Heart left ventricle (tissue), 16 donors: ENCODE measurements around the gene DENND4C. TPM values are rescaled to one million over a fixed set of nuclear protein-coding genes. Genes with fewer than 3 reads are reported as not detected.

Source experiments
- ATAC-seq, 4 donors: fragments of 200-7000 bp; cut with Tn5 transposase; one replicate each; pipeline ENCODE4 v1.9.1; 2020 to 2022; ENCODE audit warnings: moderate library complexity in 4 of 4, mild to moderate bottlenecking in 3 of 4, moderate number of reproducible peaks in 1 of 4
- DNase-seq, 5 donors: peaks; one replicate each; pipeline ENCODE4 v3.0.0-alpha.2; 2020
- H3K27ac ChIP-seq, 12 donors: fragments of 200-600 bp; sonication (generic) in 4 of 12; one replicate each; pipeline versions ENCODE4 v1.5.0 to v1.8.0; 2016 to 2022; ENCODE audit warnings: mild to moderate bottlenecking in 2 of 12
- H3K27me3 ChIP-seq, 9 donors: fragments of 200-600 bp; sonication (generic) in 2 of 9; one replicate each; pipeline versions ENCODE4 v1.5.1 to v1.8.0; 2016 to 2022; ENCODE audit warnings: mild to moderate bottlenecking in 3 of 9
- H3K36me3 ChIP-seq, 9 donors: fragments of 200-600 bp; sonication (generic) in 2 of 9; one replicate each; pipeline versions ENCODE4 v1.5.0 to v1.8.0; 2018 to 2022; ENCODE audit warnings: mild to moderate bottlenecking in 2 of 9
- H3K4me1 ChIP-seq, 12 donors: fragments of 200-600 bp; sonication (generic) in 4 of 12; one replicate each; pipeline versions ENCODE4 v1.5.0 to v1.8.0; 2016 to 2022; ENCODE audit warnings: mild to moderate bottlenecking in 3 of 12
- H3K4me3 ChIP-seq, 12 donors: fragments of 200-600 bp; sonication (generic) in 4 of 12; one replicate each; pipeline versions ENCODE4 v1.5.0 to v1.8.0; 2017 to 2022; ENCODE audit warnings: mild to moderate bottlenecking in 9 of 12, moderate library complexity in 4 of 12
- H3K9me3 ChIP-seq, 12 donors: fragments of 200-600 bp; sonication (generic) in 4 of 12; one replicate each; pipeline versions ENCODE4 v1.5.0 to v1.8.0; 2016 to 2022; ENCODE audit warnings: mild to moderate bottlenecking in 1 of 12
- POLR2A ChIP-seq, 2 donors: fragments of 450-650 bp; IDR thresholded peaks; one replicate each; pipeline ENCODE4 v1.6.1; 2017; ENCODE audit warnings: antibody characterized with exemption in 2 of 2, mild to moderate bottlenecking in 2 of 2, moderate library complexity in 2 of 2
- WGBS, 4 donors: extraction: QIAGEN DNeasy Blood & Tissue Kit in 2 of 4; methylation state at CpG; one replicate each; pipeline versions ENCODE4 v1.1.5 to v1.1.7; 2013 to 2018; 5-methylcytosine and 5-hydroxymethylcytosine counted together
- intact Hi-C, 10 donors: fragments of 100-400 bp; cut with DNase I; formaldehyde crosslinking; loops; one replicate each; pipeline versions ENCODE4 v1.11.1 to v1.14.2; 2022
- polyA plus RNA-seq, 2 donors: library from polyadenylated mRNA; stranded (reverse); fragments of 200-250 nt; gene quantifications; one replicate each; pipeline ENCODE4 v1.2.3, GENCODE V29; 2013
- total RNA-seq, 9 donors: library from RNA; depleted of rRNA in 2 of 9; stranded (reverse); fragments of >200 nt in 2 of 9; fragmentation: NEBNext Ultra II Directional in 3 of 9; extraction: Animal tissue kit (Norgen Biotek cat#: 25700) in 3 of 9; gene quantifications; one replicate each; pipeline versions ENCODE4 v1.1.0 to v1.2.4, GENCODE V29; 2016 to 2023
- TF ChIP-seq, protein P1 (sequence below), 12 donors: fragments of 200-600 bp; sonication (generic) in 4 of 12; IDR thresholded peaks; one replicate each; pipeline versions ENCODE4 v1.5.0 to v1.8.0; 2018 to 2022; ENCODE audit warnings: antibody characterized with exemption in 12 of 12, mild to moderate bottlenecking in 5 of 12
- donor health status: ischemic (EF 13 %, LVEDD 7.1; RV severe dilation, severe dysfunction).
- donor health status: healthy with polysubstance abuse.
- donor health status: DM: no; HTN: yes; CAD: no.
- donor health status: DM: no; HTN: no; CAD: no.
- donor health status: ischemic (EF 25% LVEDD 6.9; RV normal size, moderate dysfunction).
- donor health status: ischemic (EF 25% LVEDD 5.7; RV mildly dilated, moderate dysfunction).
- donor health status: healthy.
- donor health status: DM: yes; HTN: yes; CAD: no.
- donor health status: ischemic (EF 35%, LVEDD 5.7; RV mildly dilated, moderate dysfunction).
- donor health status: nonischemic (EF 11% LVEDD 7.7; RV severe dilation, severe dysfunction).
- donor health status: DM: yes; HTN: yes; CAD: no.
- donor health status: PGD.
- donor health status: ischemic (EF 29% LVEDD 5.4; RV normal size, mild dysfunction).
- donor health status: nonischemic (EF 23%, LVEDD 6.1; RV moderate dilation, normal function).

The DENND4C gene
- total and polyA plus RNA-seq, 11 donors: 5.4 to 36.9 (median 22.8) TPM

DNA sequence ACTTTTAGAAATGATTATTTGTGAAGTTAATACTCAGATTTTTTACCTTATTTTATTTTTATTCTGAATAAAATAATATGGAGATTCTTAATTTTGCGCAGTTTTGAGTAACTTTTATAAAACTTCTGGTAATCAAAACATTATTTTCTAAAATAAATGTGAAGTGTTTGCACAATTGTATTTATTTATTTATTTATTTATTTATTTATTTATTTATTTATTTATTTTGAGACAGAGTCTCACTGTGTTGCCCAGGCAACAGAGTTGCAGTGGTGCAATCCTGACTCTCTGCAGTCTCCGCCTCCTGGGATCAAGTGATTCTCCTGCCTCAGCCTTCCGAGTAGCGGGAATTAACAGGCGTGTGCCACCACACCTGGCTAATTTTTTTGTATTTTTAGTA, 76.1 kb downstream of the DENND4C start:
- H3K9me3 ChIP-seq: no peaks in the 10 kb centered on the region
- H3K36me3 ChIP-seq: peaks cover 0 to 73% (median 52%) of the 10 kb centered on the region in 9 donors
- no peak for TF ChIP-seq POLR2A (IDR thresholded peaks at IDR 0.05)
- TF ChIP-seq, protein P1, sequence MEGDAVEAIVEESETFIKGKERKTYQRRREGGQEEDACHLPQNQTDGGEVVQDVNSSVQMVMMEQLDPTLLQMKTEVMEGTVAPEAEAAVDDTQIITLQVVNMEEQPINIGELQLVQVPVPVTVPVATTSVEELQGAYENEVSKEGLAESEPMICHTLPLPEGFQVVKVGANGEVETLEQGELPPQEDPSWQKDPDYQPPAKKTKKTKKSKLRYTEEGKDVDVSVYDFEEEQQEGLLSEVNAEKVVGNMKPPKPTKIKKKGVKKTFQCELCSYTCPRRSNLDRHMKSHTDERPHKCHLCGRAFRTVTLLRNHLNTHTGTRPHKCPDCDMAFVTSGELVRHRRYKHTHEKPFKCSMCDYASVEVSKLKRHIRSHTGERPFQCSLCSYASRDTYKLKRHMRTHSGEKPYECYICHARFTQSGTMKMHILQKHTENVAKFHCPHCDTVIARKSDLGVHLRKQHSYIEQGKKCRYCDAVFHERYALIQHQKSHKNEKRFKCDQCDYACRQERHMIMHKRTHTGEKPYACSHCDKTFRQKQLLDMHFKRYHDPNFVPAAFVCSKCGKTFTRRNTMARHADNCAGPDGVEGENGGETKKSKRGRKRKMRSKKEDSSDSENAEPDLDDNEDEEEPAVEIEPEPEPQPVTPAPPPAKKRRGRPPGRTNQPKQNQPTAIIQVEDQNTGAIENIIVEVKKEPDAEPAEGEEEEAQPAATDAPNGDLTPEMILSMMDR (IDR thresholded peaks at IDR 0.05): no peak
- intact Hi-C loops: loop anchor here in 2 of 10 donors (10.0 kb wide), 2 partner anchors 62 to 68 kb away; no protein-coding TSS in a partner anchor
- H3K27me3 ChIP-seq: no peaks in the 10 kb centered on the region
- no peak for ATAC-seq
- H3K27ac ChIP-seq: no peak overlapping the region
- no peak for DNase-seq
- H3K4me3 ChIP-seq: no peak overlapping the region
- H3K4me1 ChIP-seq: no peaks in the 10 kb centered on the region
- WGBS, 4 donors: 97 to 99% (median 98%) methylated on average over 5 of the region's 5 CpGs

DNA sequence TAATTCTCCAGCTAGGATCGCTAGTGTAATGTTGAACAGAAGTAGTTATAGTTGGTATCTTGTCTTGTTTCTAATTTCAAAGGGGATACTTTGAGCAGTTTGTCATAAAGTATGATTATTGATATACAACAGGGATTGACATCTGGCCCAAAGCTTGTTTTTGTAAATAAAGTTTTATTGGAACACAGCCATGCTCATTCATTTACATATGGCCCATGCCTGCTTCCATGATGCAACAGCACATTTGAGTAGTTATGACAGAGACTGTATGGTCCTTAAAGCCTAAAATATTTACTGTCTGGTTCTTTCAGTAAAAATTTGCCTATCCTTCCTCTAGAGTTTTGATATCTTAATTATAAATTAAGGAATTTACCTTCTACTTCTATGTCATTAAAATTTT, 79.8 kb downstream of the DENND4C start:
- intact Hi-C loops: no loop called here
- Histone ChIP-seq H3K27ac (no peak overlapping the region), H3K4me3 (no peak overlapping the region), H3K4me1 (peaks cover 0 to 8% (median 0%) of the 10 kb centered on the region in 12 donors), H3K27me3 (no peaks in the 10 kb centered on the region), H3K36me3 (peaks cover 0 to 42% (median 23%) of the 10 kb centered on the region in 9 donors), H3K9me3 (no peaks in the 10 kb centered on the region)
- WGBS, 4 donors: 95 to 100% (median 97%) methylated on average over 1 of the region's 1 CpG
- ATAC-seq: no peak
- TF ChIP-seq, protein P1 (IDR thresholded peaks at IDR 0.05): no peak
- no peak for TF ChIP-seq POLR2A (IDR thresholded peaks at IDR 0.05)
- DNase-seq: no peak

DNA sequence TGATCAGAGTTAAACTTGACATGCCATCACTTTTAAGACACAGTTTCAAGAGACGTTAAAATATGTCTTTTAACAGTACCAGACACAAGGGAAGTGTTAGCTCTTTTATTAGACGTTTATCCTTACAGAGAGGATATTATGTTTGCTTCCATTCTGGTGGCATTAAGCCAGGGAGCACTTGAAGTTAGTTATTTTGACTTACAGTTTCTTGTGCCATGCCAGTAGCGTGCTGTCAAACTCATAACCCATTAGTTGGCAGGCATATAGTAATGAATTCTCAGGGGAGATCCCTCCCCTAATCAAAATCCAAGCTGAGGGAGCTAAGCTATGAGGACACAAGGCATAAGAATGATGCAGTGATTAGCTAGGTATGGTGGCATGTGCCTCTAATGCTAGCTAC, 83.1 kb downstream of the DENND4C start:
- no peak for DNase-seq
- peak in 3 of 4 donors; percentile 11 to 39 (median 36) for ATAC-seq

DNA sequence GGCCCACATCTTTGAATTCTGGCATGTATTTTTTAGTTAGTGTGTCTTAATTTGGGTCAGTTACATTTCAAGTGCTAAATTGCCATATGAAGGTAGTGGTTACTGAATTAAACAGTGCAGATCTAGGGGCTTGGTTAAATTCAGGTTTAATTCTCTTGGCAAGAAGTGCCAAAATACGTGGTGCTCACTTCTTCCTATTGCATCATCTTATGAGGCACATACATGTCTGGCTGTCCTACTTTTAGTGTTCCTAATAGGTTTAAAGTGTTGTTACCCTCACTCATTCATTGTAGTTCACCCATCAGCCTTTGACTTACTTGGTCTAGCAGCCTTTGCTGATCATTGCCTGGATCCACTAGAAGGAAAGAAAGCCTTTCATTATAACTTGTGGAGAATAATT, 90.0 kb downstream of the DENND4C start:
- Histone ChIP-seq H3K27ac (no peak overlapping the region), H3K4me1 (no peaks in the 10 kb centered on the region), H3K9me3 (no peaks in the 10 kb centered on the region), H3K4me3 (no peak overlapping the region), H3K36me3 (peaks cover 0 to 84% (median 55%) of the 10 kb centered on the region in 9 donors), H3K27me3 (no peaks in the 10 kb centered on the region)
- intact Hi-C loops: loop anchor here in 1 of 10 donors (10.0 kb wide), 1 partner anchor 86 kb away; the partner anchor contains the start of gene DENND4C
- ATAC-seq (no peak), DNase-seq (no peak)
- WGBS, 4 donors: 73 to 87% (median 83%) methylated on average over 1 of the region's 1 CpG
- TF ChIP-seq, protein P1 (IDR thresholded peaks at IDR 0.05): no peak
- TF ChIP-seq POLR2A (IDR thresholded peaks at IDR 0.05): no peak

More for the DNA sequence above, 83.1 kb downstream of the DENND4C start:
- Histone ChIP-seq H3K4me3 (no peak overlapping the region), H3K27me3 (no peaks in the 10 kb centered on the region), H3K27ac (no peak overlapping the region), H3K9me3 (no peaks in the 10 kb centered on the region), H3K36me3 (peaks cover 0 to 46% (median 24%) of the 10 kb centered on the region in 9 donors), H3K4me1 (peaks cover 0 to 8% (median 0%) of the 10 kb centered on the region in 12 donors)
- 35 to 44% (median 36%) methylated on average over 3 of the region's 3 CpGs for WGBS, 4 donors
- intact Hi-C loops: no loop called here
- TF ChIP-seq, protein P1 (IDR thresholded peaks at IDR 0.05): no peak
- no peak for TF ChIP-seq POLR2A (IDR thresholded peaks at IDR 0.05)
